ENCODE results near the gene KCNJ6.

The KCNJ6 gene

GRCh38 chr21:37627074-37627473 lies 289.2 kb downstream of the KCNJ6 start:
- no peak for TF ChIP-seq ZNF274 (IDR thresholded peaks at IDR 0.05; ENCODE audit: low read depth, low read length)
- H3K4me3 ChIP-seq (ENCODE audit: low read length): no peak overlapping the region

GRCh38 chr21:37626320-37626719 lies 289.9 kb downstream of the KCNJ6 start:
- TF ChIP-seq ZNF274 (IDR thresholded peaks at IDR 0.05; ENCODE audit: low read depth, low read length): no peak

GRCh38 chr21:37623689-37624088 lies 292.6 kb downstream of the KCNJ6 start:
- TF ChIP-seq ZNF274 (IDR thresholded peaks at IDR 0.05; ENCODE audit: low read depth, low read length): no peak

More at GRCh38 chr21:37626320-37626719, 289.9 kb downstream of the KCNJ6 start:
- H3K4me3 ChIP-seq (ENCODE audit: low read length): no peak overlapping the region

GRCh38 chr21:37623183-37623582 lies 293.1 kb downstream of the KCNJ6 start:
- TF ChIP-seq ZNF274 (IDR thresholded peaks at IDR 0.05; ENCODE audit: low read depth, low read length): no peak
- no peak overlapping the region for H3K4me3 ChIP-seq (ENCODE audit: low read length)

More at GRCh38 chr21:37623689-37624088, 292.6 kb downstream of the KCNJ6 start:
- H3K4me3 ChIP-seq (ENCODE audit: low read length): no peak overlapping the region

- no peak overlapping the region for H3K4me3 ChIP-seq (ENCODE audit: low read length)
- no peak for TF ChIP-seq ZNF274 (IDR thresholded peaks at IDR 0.05; ENCODE audit: low read depth, low read length)
These were observed 293.5 kb downstream of the KCNJ6 start for GRCh38 chr21:37622755-37623154.

GRCh38 chr21:37620401-37620800 lies 295.9 kb downstream of the KCNJ6 start:
- no peak overlapping the region for H3K4me3 ChIP-seq (ENCODE audit: low read length)
- TF ChIP-seq ZNF274 (IDR thresholded peaks at IDR 0.05; ENCODE audit: low read depth, low read length): no peak

- no peak overlapping the region for H3K4me3 ChIP-seq (ENCODE audit: low read length)
- TF ChIP-seq ZNF274 (IDR thresholded peaks at IDR 0.05; ENCODE audit: low read depth, low read length): no peak
These were observed 296.7 kb downstream of the KCNJ6 start for GRCh38 chr21:37619464-37619974.

- no peak for TF ChIP-seq ZNF274 (IDR thresholded peaks at IDR 0.05; ENCODE audit: low read depth, low read length)
- H3K4me3 ChIP-seq (ENCODE audit: low read length): no peak overlapping the region
These were observed 298.2 kb downstream of the KCNJ6 start for GRCh38 chr21:37618081-37618480.

GRCh38 chr21:37615962-37616361 lies 300.3 kb downstream of the KCNJ6 start:
- no peak overlapping the region for H3K4me3 ChIP-seq (ENCODE audit: low read length)
- no peak for TF ChIP-seq ZNF274 (IDR thresholded peaks at IDR 0.05; ENCODE audit: low read depth, low read length)

- no peak overlapping the region for H3K4me3 ChIP-seq (ENCODE audit: low read length)
- TF ChIP-seq ZNF274 (IDR thresholded peaks at IDR 0.05; ENCODE audit: low read depth, low read length): no peak
These were observed 301.8 kb downstream of the KCNJ6 start for GRCh38 chr21:37614351-37614875.

- TF ChIP-seq ZNF274 (IDR thresholded peaks at IDR 0.05; ENCODE audit: low read depth, low read length): no peak
- H3K4me3 ChIP-seq (ENCODE audit: low read length): no peak overlapping the region
These were observed 309.2 kb downstream of the KCNJ6 start for GRCh38 chr21:37607081-37607480.

GRCh38 chr21:37606549-37606948 lies 309.7 kb downstream of the KCNJ6 start:
- no peak for TF ChIP-seq ZNF274 (IDR thresholded peaks at IDR 0.05; ENCODE audit: low read depth, low read length)

GRCh38 chr21:37605006-37605405 lies 311.3 kb downstream of the KCNJ6 start:
- H3K4me3 ChIP-seq (ENCODE audit: low read length): no peak overlapping the region
- no peak for TF ChIP-seq ZNF274 (IDR thresholded peaks at IDR 0.05; ENCODE audit: low read depth, low read length)

More at GRCh38 chr21:37606549-37606948, 309.7 kb downstream of the KCNJ6 start:
- no peak overlapping the region for H3K4me3 ChIP-seq (ENCODE audit: low read length)

- TF ChIP-seq ZNF274 (IDR thresholded peaks at IDR 0.05; ENCODE audit: low read depth, low read length): no peak
- no peak overlapping the region for H3K4me3 ChIP-seq (ENCODE audit: low read length)
These were observed 313.1 kb downstream of the KCNJ6 start for GRCh38 chr21:37603129-37603528.

- TF ChIP-seq ZNF274 (IDR thresholded peaks at IDR 0.05; ENCODE audit: low read depth, low read length): no peak
- H3K4me3 ChIP-seq (ENCODE audit: low read length): no peak overlapping the region
These were observed 314.3 kb downstream of the KCNJ6 start for GRCh38 chr21:37601915-37602314.

- TF ChIP-seq ZNF274 (IDR thresholded peaks at IDR 0.05; ENCODE audit: low read depth, low read length): no peak
- H3K4me3 ChIP-seq (ENCODE audit: low read length): no peak overlapping the region
These were observed 315.2 kb downstream of the KCNJ6 start for GRCh38 chr21:37601027-37601426.

Data from GM08714 (cell line).